ENCODE data around the gene NOD1.

GRCh38 chr7:30514177-30514576 lies 35.6 kb upstream of the NOD1 start:
- TF ChIP-seq CTCF (IDR thresholded peaks at IDR 0.05): no peak
- no peak for TF ChIP-seq EZH2 (IDR thresholded peaks at IDR 0.05; ENCODE audit: borderline replicate concordance, insufficient read depth, low read depth, low read length, poor library complexity, severe bottlenecking)
